CD4-positive, alpha-beta T cell (primary cell): ENCODE data around the gene POLR2J3. TPM values are rescaled to one million over a fixed set of nuclear protein-coding genes. Genes with fewer than 3 reads are reported as not detected.
"Not testable (repeated sequence)": the region's sequence is repeated elsewhere in the genome, so short reads cannot be mapped to it uniquely, and the experiment has no call there.

Experiments
- ATAC-seq: fragments of 200-7000 bp; cut with Tn5 transposase; one replicate; pipeline ENCODE4 v1.10.0; 2022; ENCODE audit warnings: mild to moderate bottlenecking; ENCODE audit not compliant: poor library complexity
- CTCF ChIA-PET: fragments of 350-600 bp; sonication (Branson Sonifier 250); formaldehyde crosslinking; loops from one replicate; lab custom pipeline; 2021; ENCODE audit warnings: antibody characterized with exemption, inconsistent platforms; lab: Charles Lee
- POLR2A ChIA-PET: fragments of 350-600 bp; sonication (Branson Sonifier 250); formaldehyde crosslinking; loops from one replicate; lab custom pipeline; 2021; ENCODE audit warnings: antibody characterized with exemption, inconsistent platforms; lab: Charles Lee
- DNase-seq, 14 experiments: peaks; one replicate each; pipeline ENCODE4 v3.0.0-alpha.2; 2013 to 2020; ENCODE audit warnings: mixed read lengths in 2 of 14
- H3K27ac ChIP-seq, 2 donors: one replicate each; pipeline versions ENCODE4 v1.5.1 to v1.7.0; 2013; ENCODE audit warnings: low read length in 2 of 2, low read depth in 1 of 2, mild to moderate bottlenecking in 1 of 2
- H3K27me3 ChIP-seq, 2 experiments: 1 replicate in 1 of 2; 2 replicates in 1 of 2; pipeline versions ENCODE4 v1.6.1 to v1.7.0; 2013; ENCODE audit warnings: low read length in 2 of 2, control low read depth in 1 of 2, mild to moderate bottlenecking in 1 of 2, moderate library complexity in 1 of 2; ENCODE audit not compliant: insufficient read depth in 2 of 2, control insufficient read depth in 1 of 2
- H3K36me3 ChIP-seq: one replicate; pipeline ENCODE4 v1.6.1; 2013; ENCODE audit warnings: low read length, control low read depth; ENCODE audit not compliant: insufficient read depth
- H3K4me1 ChIP-seq: one replicate; pipeline ENCODE4 v1.6.1; 2013; ENCODE audit warnings: low read length, control low read depth; ENCODE audit not compliant: insufficient read depth
- H3K4me3 ChIP-seq: one replicate; pipeline ENCODE4 v1.5.1; 2013; ENCODE audit warnings: mild to moderate bottlenecking, low read length, moderate library complexity
- H3K9me3 ChIP-seq, 2 experiments: 1 replicate in 1 of 2; 2 replicates in 1 of 2; pipeline versions ENCODE4 v1.6.1 to v1.7.0; 2013; ENCODE audit warnings: low read length in 2 of 2, mild to moderate bottlenecking in 2 of 2, control low read depth in 1 of 2, moderate library complexity in 1 of 2; ENCODE audit not compliant: control insufficient read depth in 1 of 2, insufficient read depth in 1 of 2
- H3K27ac Mint-ChIP-seq: one replicate; pipeline ENCODE4 v1.8.0; 2020; ENCODE audit warnings: mixed read lengths
- H3K27me3 Mint-ChIP-seq: one replicate; pipeline ENCODE4 v1.8.0; 2021; ENCODE audit warnings: mixed read lengths
- H3K36me3 Mint-ChIP-seq: one replicate; pipeline ENCODE4 v1.8.0; 2021; ENCODE audit warnings: low read depth, mixed read lengths
- H3K4me1 Mint-ChIP-seq: one replicate; pipeline ENCODE4 v1.8.0; 2021; ENCODE audit warnings: low read depth, mixed read lengths
- H3K4me3 Mint-ChIP-seq: one replicate; pipeline ENCODE4 v1.8.0; 2020; ENCODE audit warnings: mild to moderate bottlenecking, mixed read lengths
- H3K9me3 Mint-ChIP-seq: one replicate; pipeline ENCODE4 v1.8.0; 2020; ENCODE audit warnings: mixed read lengths
- intact Hi-C, 2 experiments: fragments of 100-400 bp; cut with DNase I in 1 of 2; cut with micrococcal nuclease in 1 of 2; formaldehyde crosslinking; loops; one replicate each; pipeline versions ENCODE4 v1.15.1 to v1.9.0; 2023 to 2025; cut with DNase I, micrococcal nuclease
- total RNA-seq, 174 experiments: library from RNA in 2 of 174; stranded (reverse) in 2 of 174; gene quantifications; one replicate each; pipeline ENCODE4 v1.2.3 and lab custom pipeline; 2021 to 2026

The POLR2J3 gene
- total RNA-seq, 2 experiments from 2014 or later: 82.5 to 90.6 TPM

DNA sequence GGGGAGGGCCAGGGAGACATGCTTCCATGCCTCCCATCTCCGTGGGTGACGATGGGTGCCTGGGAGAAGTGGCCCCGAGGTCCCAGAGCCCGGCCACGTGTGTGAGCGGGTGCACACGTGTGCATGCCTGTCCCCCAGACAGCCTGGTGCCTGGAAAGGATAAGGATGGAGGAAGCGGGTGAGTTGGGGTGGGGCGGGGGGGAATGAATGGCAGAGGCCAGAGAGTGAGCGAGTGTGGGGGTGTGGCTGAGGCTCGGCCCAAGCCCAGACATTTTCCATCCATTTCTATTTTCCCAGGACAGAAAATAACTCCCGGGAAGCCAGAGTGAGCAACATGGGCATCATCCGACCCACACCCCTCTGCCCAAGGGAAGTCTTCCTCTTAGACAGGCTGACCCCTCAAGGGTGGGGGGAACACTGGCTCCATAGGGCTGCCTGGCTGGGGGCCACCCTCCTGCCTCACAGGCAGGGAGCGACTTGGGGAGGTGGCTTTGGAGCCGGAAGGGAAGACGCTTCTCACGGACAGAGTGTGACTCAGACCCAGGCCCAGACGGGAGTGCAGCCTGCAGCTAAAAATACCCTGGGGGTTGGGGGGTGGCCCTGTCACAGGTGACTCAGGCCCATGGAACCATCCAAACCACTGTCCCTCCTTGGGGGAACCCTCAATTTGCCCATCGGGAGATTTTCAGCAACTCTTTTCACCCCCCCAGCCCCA lies 32.2 kb upstream of the POLR2J3 start:
- POLR2A ChIA-PET, H3K27me3 Mint-ChIP-seq, H3K36me3 ChIP-seq, DNase-seq, CTCF ChIA-PET, H3K4me3 Mint-ChIP-seq, intact Hi-C loops, H3K27ac Mint-ChIP-seq, ATAC-seq, H3K36me3 Mint-ChIP-seq, H3K4me1 Mint-ChIP-seq, H3K27ac ChIP-seq, H3K9me3 ChIP-seq, H3K9me3 Mint-ChIP-seq, H3K4me3 ChIP-seq, H3K27me3 ChIP-seq, H3K4me1 ChIP-seq: not testable (repeated sequence)

DNA sequence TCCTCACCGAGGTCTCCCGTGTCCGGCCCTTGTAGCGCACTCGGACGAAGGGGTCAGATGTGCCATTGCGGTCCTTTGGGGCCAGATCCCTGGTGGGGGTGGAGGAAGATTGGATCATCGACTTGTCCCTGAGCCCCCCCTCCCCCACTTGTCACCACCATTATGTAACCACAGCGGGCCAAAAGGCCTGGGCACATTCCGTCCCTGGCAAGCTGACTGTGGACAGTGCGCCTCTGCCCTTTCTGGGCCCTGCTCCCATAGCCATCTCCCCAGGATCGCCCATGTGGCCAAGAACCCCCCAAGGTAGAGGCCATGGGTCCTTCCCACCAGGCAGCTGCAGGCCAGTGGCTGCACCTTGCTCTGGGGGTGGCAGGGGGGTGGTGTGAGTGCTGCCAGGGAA lies 29.9 kb upstream of the POLR2J3 start:
- H3K36me3 Mint-ChIP-seq, H3K4me3 ChIP-seq, H3K9me3 Mint-ChIP-seq, H3K27ac ChIP-seq, H3K27me3 ChIP-seq, POLR2A ChIA-PET, H3K27me3 Mint-ChIP-seq, H3K9me3 ChIP-seq, H3K4me1 Mint-ChIP-seq, ATAC-seq, CTCF ChIA-PET, H3K36me3 ChIP-seq, H3K27ac Mint-ChIP-seq, DNase-seq, H3K4me1 ChIP-seq, intact Hi-C loops, H3K4me3 Mint-ChIP-seq: not testable (repeated sequence)

DNA sequence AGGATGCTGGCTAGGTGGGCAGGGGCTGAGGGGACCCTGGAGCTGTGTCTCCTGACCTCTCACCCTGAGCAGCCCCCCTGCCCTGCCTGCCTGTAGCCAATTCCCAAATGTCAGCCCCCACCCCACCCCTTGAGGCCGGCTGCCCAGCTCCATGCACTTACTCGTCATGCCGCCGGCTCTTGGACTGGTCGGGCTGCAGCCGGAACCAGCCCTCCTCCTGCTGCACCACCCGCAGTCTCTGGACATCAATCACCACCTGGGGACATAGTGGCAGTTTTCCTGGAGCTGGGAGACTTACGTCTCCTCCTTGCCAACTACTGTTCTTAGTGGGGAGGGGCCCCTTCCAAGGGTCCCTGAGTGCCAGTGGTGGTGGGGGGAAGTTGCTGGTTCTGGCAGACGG lies 27.3 kb upstream of the POLR2J3 start:
- intact Hi-C loops, H3K27ac Mint-ChIP-seq, H3K27me3 ChIP-seq, H3K4me1 Mint-ChIP-seq, DNase-seq, H3K9me3 Mint-ChIP-seq, H3K27ac ChIP-seq, H3K9me3 ChIP-seq, POLR2A ChIA-PET, ATAC-seq, H3K4me1 ChIP-seq, CTCF ChIA-PET, H3K36me3 Mint-ChIP-seq, H3K27me3 Mint-ChIP-seq, H3K4me3 ChIP-seq, H3K36me3 ChIP-seq, H3K4me3 Mint-ChIP-seq: not testable (repeated sequence)

DNA sequence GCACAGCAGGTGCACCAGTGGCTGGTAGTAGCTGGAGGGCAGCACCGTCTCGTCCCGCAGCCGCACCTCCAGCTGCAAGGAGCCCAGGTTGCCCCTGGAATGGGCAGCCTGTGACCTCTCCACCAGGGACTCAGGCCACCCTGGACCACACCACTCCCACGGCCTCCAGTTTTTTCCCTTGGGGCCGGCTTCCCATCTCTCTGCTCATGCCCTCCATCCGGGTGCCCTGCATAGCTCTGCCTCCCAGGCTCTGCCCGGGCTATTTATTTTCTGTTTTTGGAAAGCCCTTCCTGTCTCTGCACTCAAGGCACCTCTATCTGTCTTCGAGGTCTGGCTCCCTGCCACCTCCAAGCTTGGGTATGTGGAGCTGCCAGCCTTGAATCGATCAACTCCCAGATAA lies 23.7 kb upstream of the POLR2J3 start:
- H3K27ac Mint-ChIP-seq, intact Hi-C loops, H3K4me1 ChIP-seq, H3K27ac ChIP-seq, POLR2A ChIA-PET, ATAC-seq, H3K36me3 ChIP-seq, H3K9me3 ChIP-seq, H3K4me1 Mint-ChIP-seq, H3K4me3 ChIP-seq, H3K9me3 Mint-ChIP-seq, H3K36me3 Mint-ChIP-seq, H3K4me3 Mint-ChIP-seq, DNase-seq, CTCF ChIA-PET, H3K27me3 ChIP-seq, H3K27me3 Mint-ChIP-seq: not testable (repeated sequence)

DNA sequence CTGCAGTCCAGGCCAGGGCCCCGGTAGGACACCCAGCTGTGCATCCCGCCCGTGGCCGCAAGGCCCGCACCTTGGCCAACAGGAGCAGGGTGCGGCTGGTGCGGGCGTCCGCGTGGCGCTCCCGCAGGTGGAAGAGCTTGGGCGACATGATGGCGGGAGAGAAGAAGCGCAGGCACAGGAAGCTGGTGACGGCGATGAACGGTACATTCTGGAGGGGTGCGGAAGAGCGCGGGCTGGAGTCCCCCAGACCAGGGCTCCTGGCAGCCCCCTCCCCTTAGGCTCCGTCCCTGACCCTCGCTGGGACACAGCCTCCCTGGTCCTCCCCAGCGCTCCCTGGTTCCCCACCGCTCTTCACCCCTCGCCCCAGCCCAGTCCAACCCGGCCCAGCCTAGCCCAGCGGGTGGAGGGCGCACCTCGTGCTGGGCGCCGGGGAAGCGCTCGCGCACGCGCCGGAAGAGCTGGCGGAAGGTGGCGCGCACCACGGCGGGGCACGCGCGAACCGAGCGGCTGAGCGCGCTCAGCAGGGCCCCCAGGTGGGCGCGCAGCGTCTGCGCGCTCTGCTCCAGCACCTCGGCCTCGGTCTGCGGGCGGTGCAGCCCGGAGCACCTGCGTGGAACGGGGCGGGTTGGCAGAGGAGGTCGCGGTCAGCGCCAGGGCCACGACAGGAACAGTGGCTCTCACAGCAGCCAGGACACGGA lies 21.4 kb upstream of the POLR2J3 start:
- H3K4me3 Mint-ChIP-seq, POLR2A ChIA-PET: not testable (repeated sequence)

DNA sequence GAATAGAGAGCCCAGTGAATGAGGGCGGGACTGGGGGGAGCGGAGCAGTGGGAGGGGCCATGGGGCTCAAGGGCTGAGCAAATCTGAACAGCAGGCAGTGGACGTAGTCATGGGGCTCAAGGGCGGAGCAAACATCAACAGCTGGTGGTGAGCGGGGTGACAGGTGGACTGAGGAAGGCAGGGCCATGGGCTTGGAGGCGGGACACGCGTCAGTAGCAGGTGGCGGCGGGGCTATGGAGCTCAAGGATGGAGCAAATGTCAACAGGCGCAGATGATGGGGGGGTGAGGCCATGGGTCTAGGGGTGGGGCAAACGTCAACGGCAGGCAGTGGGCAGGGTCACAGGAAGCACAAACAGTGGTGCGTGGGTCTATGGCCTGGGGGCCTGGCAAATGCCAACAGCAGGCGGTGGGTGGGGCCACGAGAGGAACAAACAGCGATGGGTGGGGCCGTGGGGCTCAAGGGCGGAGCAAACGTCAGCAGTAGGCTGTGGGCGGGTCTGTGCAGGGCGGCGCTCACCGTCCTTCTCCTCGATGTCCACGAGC lies 20.2 kb upstream of the POLR2J3 start:
- DNase-seq (peak in 8 of 14 experiments; percentile 12 to 81 (median 40)), ATAC-seq (peak; percentile 61)
- H3K27ac ChIP-seq, H3K27ac Mint-ChIP-seq, H3K27me3 Mint-ChIP-seq, H3K9me3 Mint-ChIP-seq, H3K4me1 Mint-ChIP-seq, H3K4me1 ChIP-seq, POLR2A ChIA-PET, H3K27me3 ChIP-seq, intact Hi-C loops, H3K4me3 ChIP-seq, H3K4me3 Mint-ChIP-seq, H3K9me3 ChIP-seq, H3K36me3 ChIP-seq, H3K36me3 Mint-ChIP-seq, CTCF ChIA-PET: not testable (repeated sequence)

More for the DNA sequence above, 21.4 kb upstream of the POLR2J3 start:
- H3K27me3 Mint-ChIP-seq, H3K27me3 ChIP-seq, H3K27ac Mint-ChIP-seq, H3K4me1 ChIP-seq, H3K4me1 Mint-ChIP-seq, H3K9me3 ChIP-seq, H3K4me3 ChIP-seq, CTCF ChIA-PET, H3K36me3 ChIP-seq, intact Hi-C loops, H3K36me3 Mint-ChIP-seq, DNase-seq, H3K27ac ChIP-seq, H3K9me3 Mint-ChIP-seq: not testable (repeated sequence)
- peak; percentile 68 for ATAC-seq

DNA sequence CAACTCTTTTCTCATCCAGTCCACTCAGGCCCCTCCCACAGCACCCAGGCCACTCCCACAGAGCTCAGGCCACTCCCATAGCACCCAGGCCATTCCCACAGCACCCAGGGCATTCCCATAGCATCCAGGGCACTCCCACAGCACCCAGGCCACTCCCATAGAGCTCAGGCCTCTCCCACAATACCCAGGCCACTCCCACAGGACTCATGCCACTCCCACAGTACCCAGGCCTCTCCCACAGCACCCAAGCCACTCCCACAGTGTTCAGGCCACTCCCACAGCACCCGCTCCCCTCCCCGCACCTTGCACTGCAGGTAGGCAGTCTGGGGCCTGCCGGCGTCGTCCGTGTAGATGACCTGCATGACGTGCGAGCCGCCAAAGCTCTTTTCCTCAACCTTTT lies 17.5 kb upstream of the POLR2J3 start:
- POLR2A ChIA-PET, H3K4me3 Mint-ChIP-seq, H3K36me3 Mint-ChIP-seq, H3K36me3 ChIP-seq, H3K27me3 Mint-ChIP-seq, H3K27ac Mint-ChIP-seq, H3K27ac ChIP-seq, H3K9me3 Mint-ChIP-seq, H3K4me3 ChIP-seq, H3K9me3 ChIP-seq, H3K4me1 Mint-ChIP-seq, CTCF ChIA-PET, DNase-seq, H3K27me3 ChIP-seq, intact Hi-C loops, H3K4me1 ChIP-seq: not testable (repeated sequence)
- ATAC-seq: peak; percentile 52
